GM21515 (cell line): Measurements from ENCODE around the gene ADD2.
"Not testable (repeated sequence)": the region's sequence is repeated elsewhere in the genome, so short reads cannot be mapped to it uniquely, and the experiment has no call there.

Experiments used
- ATAC-seq: cut with Tn5 transposase; IDR thresholded peaks from one replicate; pipeline ENCODE4 v1.9.1; 2021; ENCODE audit not compliant: unreplicated experiment

The ADD2 gene

DNA sequence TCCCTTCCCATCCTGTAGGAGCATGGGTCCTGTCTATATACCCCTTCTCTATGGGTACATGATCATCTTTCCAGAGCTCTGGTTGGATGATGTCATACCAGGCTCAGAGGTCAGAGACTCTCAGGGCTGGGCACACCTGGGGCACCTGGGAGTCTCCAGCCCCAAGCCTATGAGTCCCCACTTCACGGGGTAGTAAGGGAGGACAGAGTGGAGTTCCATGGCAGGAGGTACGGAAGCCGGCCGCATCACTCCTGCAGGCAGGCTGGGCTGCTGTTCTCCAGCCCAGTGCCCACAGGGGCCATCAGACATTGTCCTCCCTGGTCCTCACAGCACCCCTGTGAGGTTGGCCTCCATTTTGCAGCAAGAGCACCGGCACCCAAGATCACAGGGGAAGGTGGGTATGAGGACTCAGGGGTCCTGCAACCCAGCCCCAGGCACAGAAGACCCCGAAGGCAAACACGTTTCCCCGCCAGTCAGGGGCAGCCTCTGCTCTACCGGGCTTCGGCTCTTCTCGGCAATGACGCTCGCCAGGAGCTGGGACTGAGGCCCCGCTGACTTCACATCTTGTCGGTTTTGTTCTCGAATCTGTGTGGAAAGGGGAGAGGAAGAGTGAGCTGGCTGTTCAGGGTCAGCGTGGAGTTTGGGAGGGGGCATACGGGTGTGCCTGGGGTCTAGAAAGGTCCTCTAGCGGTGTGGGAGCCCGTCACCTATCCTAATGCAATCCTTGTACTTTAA, 91.5 kb downstream of the ADD2 start:
- no peak for ATAC-seq

DNA sequence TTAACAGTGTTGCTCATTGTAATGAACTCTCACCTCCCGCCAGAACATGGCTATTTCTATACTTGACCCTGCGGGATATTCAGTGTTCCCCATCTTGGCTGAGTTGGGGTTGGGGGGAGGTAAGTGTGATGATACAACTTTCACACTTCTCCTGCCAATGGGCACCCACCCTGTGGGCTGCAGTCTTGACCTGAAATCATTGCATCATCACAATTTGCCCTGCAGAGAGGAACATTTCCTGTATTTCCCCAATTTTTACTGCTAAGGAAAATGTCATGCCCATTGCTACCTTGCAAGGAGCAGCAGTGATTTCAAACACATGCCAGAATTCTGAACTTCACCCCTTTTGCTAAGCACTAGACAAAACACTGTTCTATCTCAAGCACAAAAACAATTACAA, 92.1 kb downstream of the ADD2 start:
- ATAC-seq = no peak

DNA sequence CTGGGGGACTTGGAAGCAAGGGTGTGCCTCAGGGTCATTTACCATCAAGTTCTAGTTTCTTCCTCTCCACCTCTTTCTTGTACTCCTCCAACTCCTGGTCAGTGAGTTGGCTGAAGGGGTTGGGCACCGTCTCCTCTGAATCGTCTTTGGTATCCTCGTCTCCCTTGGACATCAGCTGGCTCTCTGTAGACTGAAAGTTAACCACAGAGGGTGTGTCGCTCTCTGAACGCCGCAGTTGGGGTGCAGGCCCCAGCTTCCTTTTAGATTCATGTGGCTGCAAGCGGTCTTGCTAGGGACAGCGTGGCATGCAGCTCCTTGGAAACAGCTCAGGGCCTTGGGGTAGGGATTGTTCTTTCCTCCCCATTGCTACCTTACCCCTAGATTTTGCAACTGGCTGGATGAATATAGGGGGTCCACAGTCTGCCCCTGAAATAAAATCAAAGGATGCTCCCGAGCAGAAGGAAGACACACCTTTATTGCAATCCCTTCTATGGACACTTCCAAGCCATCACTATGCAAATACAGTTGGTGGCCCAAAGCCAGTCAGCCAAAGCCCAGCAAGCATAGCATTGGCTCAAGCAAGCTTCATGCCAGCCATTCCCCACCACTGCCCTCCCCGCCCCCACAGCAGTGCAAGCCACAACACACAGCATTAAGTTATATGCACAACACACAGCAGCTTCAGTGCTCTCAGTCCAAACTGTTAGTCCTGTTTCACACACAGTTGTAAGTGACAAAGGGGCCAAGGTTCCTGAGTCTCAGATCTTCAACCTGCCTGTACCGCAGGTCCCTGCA, 93.2 kb downstream of the ADD2 start:
- no peak for ATAC-seq

DNA sequence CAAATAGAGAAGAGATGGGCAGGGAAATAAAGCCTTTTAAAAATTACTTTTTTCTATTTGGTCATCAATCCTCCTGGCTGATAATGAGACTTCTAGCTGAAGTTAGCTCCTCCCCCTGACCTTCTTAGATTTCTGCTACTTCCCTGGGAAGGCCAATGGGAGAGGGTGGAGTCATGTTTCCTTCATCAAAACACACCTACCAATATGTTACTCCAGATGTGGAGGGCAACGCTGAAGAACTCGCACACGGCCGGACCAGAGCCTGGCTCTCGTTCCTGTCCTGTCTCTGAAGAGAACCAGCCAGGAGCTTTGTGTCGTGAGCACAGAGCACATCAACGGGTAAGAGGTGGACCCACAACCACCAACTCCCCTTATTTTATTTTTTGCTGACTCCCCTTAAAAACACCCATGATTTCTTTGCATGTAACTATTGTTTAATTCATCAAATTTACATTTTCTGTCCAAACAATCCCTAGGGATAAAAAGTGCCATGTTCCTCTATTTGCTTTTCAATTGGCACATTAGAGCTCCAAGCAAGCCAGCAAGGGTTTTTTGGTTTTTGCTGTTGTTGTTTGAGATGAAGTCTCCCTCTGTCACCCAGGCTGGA, 94.9 kb downstream of the ADD2 start:
- ATAC-seq = no peak

- no peak for ATAC-seq
These were observed 96.8 kb downstream of the ADD2 start for GRCh38 chr2:70671092-70671675.

DNA sequence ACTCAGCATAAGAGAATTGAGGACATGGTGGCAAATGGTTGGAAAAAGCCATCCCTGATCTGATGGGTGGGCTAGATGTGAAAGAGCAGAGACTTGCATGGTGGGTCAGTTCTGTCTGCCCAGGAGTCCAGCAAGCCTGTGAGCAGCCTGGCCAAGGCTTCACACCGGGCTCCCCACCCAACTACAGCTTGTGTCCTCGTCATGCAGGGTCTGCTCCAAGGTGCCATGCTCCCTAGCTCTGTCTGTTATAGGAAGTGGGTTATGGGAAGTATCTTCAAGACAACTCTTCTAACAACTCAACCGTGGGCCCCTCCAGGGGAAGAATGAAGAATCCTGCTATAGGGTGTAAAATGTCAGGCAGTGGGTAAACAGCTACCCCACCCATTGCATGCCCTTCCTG, 97.4 kb downstream of the ADD2 start:
- no peak for ATAC-seq

GRCh38 chr2:70670202-70670601, 97.8 kb downstream of the ADD2 start:
- no peak for ATAC-seq

DNA sequence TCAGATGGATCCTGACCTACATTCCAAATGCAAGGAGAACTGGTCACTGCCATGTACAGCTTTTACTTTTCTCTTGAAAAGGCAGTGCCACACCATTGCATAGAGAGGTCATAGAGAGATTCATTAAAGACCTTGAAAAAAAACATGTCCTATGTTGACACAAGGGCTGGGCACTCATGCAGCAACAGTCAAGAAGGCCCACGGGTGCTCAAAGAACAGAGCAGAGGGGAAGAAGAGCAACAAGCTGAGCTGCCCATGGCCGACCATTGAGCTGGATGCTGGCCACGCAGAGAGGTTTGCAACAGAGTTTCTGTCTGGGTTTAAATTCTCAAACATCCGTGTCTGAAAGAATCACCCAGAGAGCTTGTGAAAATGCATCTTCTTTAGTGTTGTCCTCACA, 99.1 kb downstream of the ADD2 start:
- no peak for ATAC-seq

GRCh38 chr2:70668432-70668831, 99.6 kb downstream of the ADD2 start:
- ATAC-seq = no peak

DNA sequence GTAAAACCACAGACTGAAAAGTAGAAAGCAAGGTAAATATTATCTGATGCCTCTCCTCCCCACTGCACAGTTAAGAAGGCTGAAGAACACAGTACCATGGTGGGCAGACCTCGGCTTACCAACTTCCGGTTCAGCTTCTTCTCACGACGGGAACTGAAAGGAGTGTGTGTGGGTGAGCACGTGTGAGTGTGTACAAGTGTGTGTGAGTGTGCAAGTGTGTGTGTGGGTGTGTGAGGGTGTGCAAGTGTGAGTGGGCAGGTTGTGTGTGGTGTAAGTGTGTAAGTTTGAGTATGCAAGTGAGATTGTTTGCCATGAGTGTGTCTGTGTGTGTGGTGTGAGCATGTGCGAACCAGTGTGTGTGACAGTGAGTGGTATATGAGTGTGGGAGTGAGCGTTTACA, 103.5 kb downstream of the ADD2 start:
- ATAC-seq = no peak

DNA sequence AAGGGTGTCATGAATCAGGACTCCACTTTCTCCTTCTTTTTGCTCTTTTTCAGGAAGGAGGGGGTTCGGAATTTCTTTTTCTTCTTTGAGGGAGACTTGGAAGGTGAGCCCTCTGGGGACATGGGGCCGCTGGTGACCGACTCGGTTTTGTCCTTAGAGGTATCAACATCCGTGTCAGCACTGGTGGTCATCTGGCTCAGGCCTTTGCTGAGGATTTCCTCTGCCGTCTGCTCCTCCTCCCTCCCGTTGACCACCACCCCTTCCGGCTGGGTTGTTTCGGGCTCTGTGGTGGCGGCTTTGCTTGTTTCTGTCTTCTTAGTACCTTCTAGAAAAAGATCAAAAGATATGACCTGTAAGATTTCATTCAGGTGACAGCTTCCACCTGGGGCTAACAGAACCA, 104.6 kb downstream of the ADD2 start:
- no peak for ATAC-seq

- ATAC-seq = no peak
These were observed 108.4 kb downstream of the ADD2 start for GRCh38 chr2:70659551-70659950.

- no peak for ATAC-seq
These were observed 109.5 kb downstream of the ADD2 start for GRCh38 chr2:70658476-70658875.

DNA sequence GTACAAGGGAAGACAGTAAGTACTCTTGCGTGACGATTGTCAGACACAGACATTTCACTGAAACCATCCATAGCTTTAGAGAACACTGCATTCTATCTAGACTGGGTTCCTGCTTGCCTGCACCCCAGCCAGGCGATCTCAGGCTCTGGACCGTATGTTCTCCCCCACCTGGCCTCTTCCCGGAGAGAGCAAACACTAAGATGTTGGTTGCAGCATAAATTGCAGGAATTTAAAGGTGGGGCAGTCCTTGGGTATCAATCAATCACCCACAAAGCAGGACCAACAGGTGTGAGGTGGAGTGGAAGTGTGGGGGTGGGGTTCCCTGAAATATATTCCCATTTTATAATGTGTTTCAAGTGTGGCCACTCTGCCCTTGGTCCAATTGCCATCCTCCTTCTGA, 110.8 kb downstream of the ADD2 start:
- no peak for ATAC-seq

DNA sequence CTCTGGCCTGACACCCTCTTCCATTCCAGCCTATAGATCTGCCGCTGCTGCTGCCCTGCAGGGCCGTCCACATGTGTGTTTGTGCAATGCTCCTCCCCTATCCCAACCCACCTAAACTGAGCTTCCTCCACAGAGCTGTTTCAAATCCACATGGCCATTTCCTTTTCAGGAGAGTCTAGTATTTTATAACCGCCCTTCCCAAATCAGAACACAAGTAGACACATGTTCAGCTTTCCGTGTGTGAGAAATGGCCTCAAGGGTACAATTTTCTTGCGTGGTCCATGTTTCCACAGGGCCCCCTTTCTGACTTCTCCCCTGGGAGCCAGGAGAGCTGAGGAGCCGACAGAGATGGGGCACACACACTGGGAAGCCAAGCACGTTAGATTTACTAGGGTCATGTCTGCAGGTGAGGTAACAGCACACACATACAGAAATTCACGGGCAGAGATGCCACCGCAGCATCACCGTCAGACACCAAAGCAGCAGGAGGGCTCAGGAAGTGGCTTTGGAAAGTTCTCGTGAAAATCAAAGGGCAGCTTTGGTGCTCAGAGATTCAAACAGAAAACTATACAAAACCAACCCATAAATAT, 111.5 kb downstream of the ADD2 start:
- no peak for ATAC-seq

GRCh38 chr2:70655786-70656185, 112.2 kb downstream of the ADD2 start:
- ATAC-seq = no peak

DNA sequence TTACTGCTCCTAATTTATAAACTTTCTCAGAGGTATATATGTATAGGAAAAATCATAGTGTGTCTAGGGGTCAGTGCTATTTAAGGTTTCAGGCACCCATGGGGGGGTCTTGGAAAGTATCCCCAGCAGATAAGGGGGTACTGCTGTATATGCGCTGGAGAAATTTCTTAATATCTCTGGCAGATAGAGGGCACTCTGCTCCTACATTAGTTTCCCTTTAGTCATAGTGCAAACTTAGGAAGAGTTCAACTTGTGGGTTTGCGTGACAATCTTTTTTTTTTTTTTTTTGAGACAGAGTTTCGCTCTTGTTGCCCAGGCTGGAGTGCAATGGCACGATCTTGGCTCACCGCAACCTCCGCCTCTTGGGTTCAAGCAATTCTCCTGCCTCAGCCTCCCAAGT, 112.8 kb downstream of the ADD2 start:
- ATAC-seq = not testable (repeated sequence)

- no peak for ATAC-seq
These were observed 116.3 kb downstream of the ADD2 start for GRCh38 chr2:70651727-70652126.

DNA sequence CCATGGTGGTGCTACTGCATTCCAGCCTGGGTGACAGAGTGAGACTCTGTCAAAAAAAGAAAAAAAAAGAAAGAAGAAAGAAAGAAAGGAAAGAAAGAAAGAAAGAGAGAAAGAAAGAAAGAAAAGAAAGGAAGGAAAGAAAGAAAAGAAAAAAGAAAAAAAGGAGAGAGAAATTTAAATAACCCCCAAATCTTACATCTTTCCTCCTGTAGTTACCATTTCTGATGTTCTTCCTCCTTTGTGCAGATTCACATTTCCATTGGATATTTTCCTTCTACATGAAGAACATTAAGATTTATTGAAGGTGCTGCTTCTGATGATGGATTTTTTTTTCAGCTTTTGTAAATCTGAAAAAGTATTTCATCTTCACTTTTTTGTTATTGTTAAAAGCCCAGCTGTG, 117.0 kb downstream of the ADD2 start:
- no peak for ATAC-seq

DNA sequence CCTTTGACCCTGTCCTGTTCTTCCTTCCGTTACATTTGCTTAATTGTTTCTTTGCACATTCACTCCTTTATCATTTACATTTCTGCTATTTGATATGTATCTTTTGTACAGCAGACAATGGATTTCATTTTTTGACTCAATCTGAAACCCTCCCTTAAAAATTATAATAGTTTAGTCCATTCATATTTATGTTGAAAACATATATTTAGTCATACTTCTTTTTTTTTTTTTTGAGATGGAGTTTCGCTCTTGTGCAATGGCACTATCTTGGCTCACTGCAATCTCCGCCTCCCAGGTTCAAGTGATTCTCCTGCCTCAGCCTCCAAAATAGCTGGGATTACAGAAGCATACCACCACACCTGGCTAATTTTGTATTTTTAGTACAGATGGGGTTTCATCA, 119.0 kb downstream of the ADD2 start:
- no peak for ATAC-seq

- ATAC-seq = no peak
These were observed 120.0 kb downstream of the ADD2 start for GRCh38 chr2:70647873-70648481.
